SK-N-SH (cell line): Measurements from ENCODE around the gene NCKAP5. TPM values are rescaled to one million over a fixed set of nuclear protein-coding genes. Genes with fewer than 3 reads are reported as not detected.

Experiments
- CTCF ChIA-PET: fragments of 300-600, 350-600 bp; formaldehyde crosslinking; extraction: SDS; loops from one replicate; lab custom pipeline; 2021; lab: Yijun Ruan, JAX
- POLR2A ChIA-PET: fragments of 350-600 bp; sonication (Branson Sonifier 250); formaldehyde crosslinking; extraction: SDS; loops from one replicate; lab custom pipeline; 2020; ENCODE audit warnings: antibody characterized with exemption, inconsistent platforms; lab: Yijun Ruan, JAX
- DNase-seq: peaks from one replicate; pipeline ENCODE4 v3.0.0; 2012
- H2AFZ ChIP-seq: fragments of 200-600 bp; sonication (generic); 2 replicates; pipeline ENCODE4 v1.8.1; 2016; ENCODE audit warnings: antibody characterized with exemption, mild to moderate bottlenecking, low read depth
- H3F3A ChIP-seq: fragments of 200-600 bp; sonication (generic); replicated peaks from 2 replicates; pipeline ENCODE3; 2016; ENCODE audit warnings: antibody characterized with exemption, mild to moderate bottlenecking; ENCODE audit not compliant: insufficient read depth
- H3K27ac ChIP-seq, 2 experiments: fragments of 200-500 bp in 1 of 2; fragments of 200-600 bp in 1 of 2; sonication (Bioruptor generic) in 1 of 2; sonication (generic), shearing (Covaris generic) in 1 of 2; 2 replicates each; pipeline versions ENCODE4 v1.5.1 to v1.6.1; 2014 to 2016; ENCODE audit warnings: low read depth in 2 of 2, inconsistent platforms in 1 of 2, low read length in 1 of 2, mild to moderate bottlenecking in 1 of 2, mixed read lengths in 1 of 2
- H3K27me3 ChIP-seq: fragments of 200-600 bp; sonication (generic), shearing (Covaris generic); 2 replicates; pipeline ENCODE4 v1.6.1; 2016; ENCODE audit warnings: mixed run types; ENCODE audit not compliant: insufficient read depth
- H3K36me3 ChIP-seq, 2 experiments: fragments of 200-500 bp in 1 of 2; fragments of 200-600 bp in 1 of 2; sonication (Bioruptor generic) in 1 of 2; sonication (generic) in 1 of 2; replicated peaks in 1 of 2; 2 replicates each; pipeline versions ENCODE3 to v1.5.1; 2014 to 2016; ENCODE audit warnings: low read length in 1 of 2, mild to moderate bottlenecking in 1 of 2; ENCODE audit not compliant: insufficient read depth in 2 of 2, control insufficient read depth in 1 of 2
- H3K4me1 ChIP-seq, 2 experiments: fragments of 200-500 bp in 1 of 2; fragments of 200-600 bp in 1 of 2; sonication (Bioruptor generic) in 1 of 2; sonication (generic), shearing (Covaris generic) in 1 of 2; 2 replicates each; pipeline versions ENCODE4 v1.5.1 to v1.6.1; 2014 to 2016; ENCODE audit warnings: low read depth in 1 of 2, low read length in 1 of 2, mixed run types in 1 of 2; ENCODE audit not compliant: insufficient read depth in 2 of 2, control insufficient read depth in 1 of 2
- H3K4me2 ChIP-seq: fragments of 200-600 bp; sonication (generic), shearing (Covaris generic); 2 replicates; pipeline ENCODE4 v1.6.1; 2017; ENCODE audit warnings: mixed run types
- H3K4me3 ChIP-seq, 2 experiments: fragments of 200-500 bp in 1 of 2; fragments of 200-600 bp in 1 of 2; sonication (Bioruptor generic) in 1 of 2; sonication (generic), shearing (Covaris generic) in 1 of 2; 2 replicates each; pipeline versions ENCODE4 v1.5.1 to v1.8.1; 2014 to 2016; ENCODE audit warnings: low read depth in 2 of 2, inconsistent platforms in 1 of 2, low read length in 1 of 2, mild to moderate bottlenecking in 1 of 2, mixed read lengths in 1 of 2, moderate library complexity in 1 of 2
- H3K79me2 ChIP-seq: fragments of 200-600 bp; sonication (generic); 2 replicates; pipeline ENCODE4 v1.8.1; 2017; ENCODE audit warnings: mild to moderate bottlenecking; ENCODE audit not compliant: insufficient read depth
- H3K9ac ChIP-seq: fragments of 200-600 bp; sonication (generic); 2 replicates; pipeline ENCODE4 v1.6.1; 2017; ENCODE audit warnings: mixed run types
- H3K9me2 ChIP-seq: fragments of 200-600 bp; sonication (generic); 2 replicates; pipeline ENCODE4 v1.6.1; 2017; ENCODE audit warnings: mixed run types
- H3K9me3 ChIP-seq: fragments of 200-600 bp; sonication (generic); 2 replicates; pipeline ENCODE4 v1.6.1; 2017; ENCODE audit warnings: mixed run types, mild to moderate bottlenecking, moderate library complexity
- H4K20me1 ChIP-seq: fragments of 200-600 bp; sonication (generic); 2 replicates; pipeline ENCODE4 v1.6.1; 2017; ENCODE audit warnings: mild to moderate bottlenecking, mixed run types; ENCODE audit not compliant: insufficient read depth
- CHD2 ChIP-seq: fragments of 150-350 bp; IDR thresholded peaks from 2 replicates; pipeline ENCODE4 v1.6.1; 2018; ENCODE audit warnings: low read length; ENCODE audit not compliant: partially characterized antibody
- CTCF ChIP-seq: fragments of 200-600 bp; sonication (generic); IDR thresholded peaks from 2 replicates; pipeline ENCODE4 v1.6.1; 2017; ENCODE audit warnings: antibody characterized with exemption, mild to moderate bottlenecking, moderate library complexity
- ELF1 ChIP-seq: IDR thresholded peaks from 2 replicates; pipeline ENCODE4 v1.4.0; 2012
- EZH2phosphoT487 ChIP-seq: fragments of 200-600 bp; sonication (generic); IDR thresholded peaks from 2 replicates; pipeline ENCODE4 v1.6.1; 2017; ENCODE audit warnings: low read depth, mixed run types, mild to moderate bottlenecking, antibody characterized with exemption, moderate library complexity, borderline replicate concordance
- FOSL2 ChIP-seq: IDR thresholded peaks from 2 replicates; pipeline ENCODE4 v1.4.0; 2012; ENCODE audit warnings: low read depth, mild to moderate bottlenecking, moderate library complexity, borderline replicate concordance
- GABPA ChIP-seq: IDR thresholded peaks from 2 replicates; pipeline ENCODE4 v1.4.0; 2012; ENCODE audit warnings: low read depth, mild to moderate bottlenecking
- GATA2 ChIP-seq: sonication (generic); formaldehyde crosslinking; IDR thresholded peaks from 2 replicates; pipeline ENCODE4 v1.5.0; 2020; ENCODE audit warnings: mild to moderate bottlenecking, missing genetic modification reagents
- JUND ChIP-seq: IDR thresholded peaks from 2 replicates; pipeline ENCODE4 v1.4.0; 2012
- MEF2A ChIP-seq: IDR thresholded peaks from 2 replicates; pipeline ENCODE4 v1.4.0; 2012; ENCODE audit warnings: low read depth, borderline replicate concordance
- NFIC ChIP-seq: IDR thresholded peaks from 2 replicates; pipeline ENCODE4 v1.4.0; 2012; ENCODE audit warnings: borderline replicate concordance
- PBX3 ChIP-seq: IDR thresholded peaks from 2 replicates; pipeline ENCODE4; 2012
- POLR2AphosphoS5 ChIP-seq: IDR thresholded peaks from 2 replicates; pipeline ENCODE4 v1.6.1; 2012; ENCODE audit warnings: low read depth, low read length
- RFX5 ChIP-seq: IDR thresholded peaks from 2 replicates; pipeline ENCODE4 v1.6.1; 2012; ENCODE audit warnings: mild to moderate bottlenecking, improper control_type of control experiment, low read length
- SIN3A ChIP-seq: IDR thresholded peaks from 2 replicates; pipeline ENCODE4 v1.6.1; 2012; ENCODE audit warnings: low read depth, mild to moderate bottlenecking, low read length, moderate library complexity, borderline replicate concordance
- SMC3 ChIP-seq: IDR thresholded peaks from 2 replicates; pipeline ENCODE4 v1.6.1; 2012; ENCODE audit warnings: low read depth, low read length, improper control_type of control experiment
- TAF1 ChIP-seq: IDR thresholded peaks from 2 replicates; pipeline ENCODE4 v1.6.1; 2012; ENCODE audit warnings: low read depth, mild to moderate bottlenecking, low read length, moderate library complexity, borderline replicate concordance
- TCF12 ChIP-seq: IDR thresholded peaks from 2 replicates; pipeline ENCODE4 v1.4.0; 2012
- USF1 ChIP-seq: IDR thresholded peaks from 2 replicates; pipeline ENCODE4 v1.4.0; 2012; ENCODE audit warnings: low read depth, borderline replicate concordance
- USF2 ChIP-seq: fragments of 150-350 bp; IDR thresholded peaks from 2 replicates; pipeline ENCODE4 v1.6.1; 2017; ENCODE audit warnings: antibody characterized with exemption, low read length, low read depth, borderline replicate concordance
- ZBTB33 ChIP-seq: IDR thresholded peaks from 2 replicates; pipeline ENCODE4 v1.4.0; 2012; ENCODE audit warnings: low read depth, borderline replicate concordance
- WGBS: methylation state at CpG from one replicate; pipeline ENCODE4 v1.1.6; 2017; ENCODE audit warnings: low lambda C conversion rate; 5-methylcytosine and 5-hydroxymethylcytosine counted together
- polyA plus RNA-seq, 3 experiments: library from polyadenylated mRNA; depleted of rRNA; stranded (reverse); fragments of >200 nt; gene quantifications; 2 replicates each; pipeline ENCODE4 v1.2.3, GENCODE V29; 2012
- TF ChIP-seq, protein P1 (sequence below): IDR thresholded peaks from 2 replicates; pipeline ENCODE4 v1.4.0; 2012; ENCODE audit warnings: low read depth

NCKAP5 gene
- polyA plus RNA-seq, 1 of the 3 experiments (the other 2 are of a cell fraction), result 0.02 TPM

- Histone ChIP-seq H3K27me3 (no peaks in the 10 kb centered on the region), H2AFZ (no peak overlapping the region), H3K79me2 (no peaks in the 10 kb centered on the region), H3K4me2 (no peak overlapping the region), H3K9ac (no peak overlapping the region), H3K4me3 (no peak overlapping the region), H4K20me1 (no peaks in the 10 kb centered on the region), H3F3A (no peaks in the 10 kb centered on the region), H3K9me2 (no peaks in the 10 kb centered on the region), H3K36me3 (no peaks in the 10 kb centered on the region), H3K27ac (no peak overlapping the region), H3K4me1 (no peaks in the 10 kb centered on the region), H3K9me3 (peaks cover 4% of the 10 kb centered on the region; the same call in 1 of the 2 replicates)
- no peak for DNase-seq
- CTCF ChIA-PET, result interaction anchor here (0.6 to 2.1 kb wide), 4 partner anchors 15 to 1427 kb away, joined by 3 to 4 read pairs (median 3); no protein-coding TSS in a partner anchor
- 61% methylated on average over 5 of the region's 5 CpGs for WGBS
- POLR2A ChIA-PET, result no interaction called here
- TF ChIP-seq FOSL2, result no peak
- no peak for TF ChIP-seq EZH2phosphoT487
- no peak for TF ChIP-seq USF2
- no peak for TF ChIP-seq RFX5
- no peak for TF ChIP-seq MEF2A
- TF ChIP-seq, protein P1, sequence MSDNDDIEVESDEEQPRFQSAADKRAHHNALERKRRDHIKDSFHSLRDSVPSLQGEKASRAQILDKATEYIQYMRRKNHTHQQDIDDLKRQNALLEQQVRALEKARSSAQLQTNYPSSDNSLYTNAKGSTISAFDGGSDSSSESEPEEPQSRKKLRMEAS, result no peak
- no peak for TF ChIP-seq ELF1
Measured at GRCh38 chr2:133213651-133214050, 354.6 kb downstream of the NCKAP5 start.

DNA sequence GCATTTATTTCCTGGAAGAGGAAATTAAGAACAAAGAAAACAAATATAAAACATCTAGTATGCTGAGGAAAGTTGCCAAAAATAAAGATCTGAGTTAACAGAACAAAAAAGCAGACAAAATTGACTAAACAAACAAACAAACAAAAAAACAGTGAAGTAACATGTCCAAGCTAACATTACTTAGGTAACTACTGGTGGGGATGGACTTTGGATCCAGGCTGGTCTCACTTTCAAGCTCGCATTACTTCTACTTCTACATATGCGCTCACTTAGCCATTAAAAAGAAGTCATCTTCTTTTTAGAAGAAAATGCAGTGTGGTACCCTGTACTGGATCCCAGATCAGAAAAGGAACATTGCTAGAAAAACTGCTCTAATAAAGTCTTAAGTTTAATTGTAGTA lies 358.9 kb downstream of the NCKAP5 start:
- Histone ChIP-seq H3K4me3 (no peak overlapping the region), H3K4me2 (no peak overlapping the region), H3K9me3 (no peaks in the 10 kb centered on the region), H3K4me1 (no peaks in the 10 kb centered on the region), H3K27me3 (no peaks in the 10 kb centered on the region), H3F3A (no peaks in the 10 kb centered on the region), H4K20me1 (no peaks in the 10 kb centered on the region), H3K9me2 (no peaks in the 10 kb centered on the region), H3K36me3 (no peaks in the 10 kb centered on the region), H3K79me2 (no peaks in the 10 kb centered on the region), H3K9ac (no peak overlapping the region), H3K27ac (no peak overlapping the region), H2AFZ (no peak overlapping the region)
- ChIA-PET POLR2A (no interaction called here), CTCF (interaction anchor here (0.9 to 1.4 kb wide), 2 partner anchors 11 to 146 kb away, joined by 3 read pairs; no protein-coding TSS in a partner anchor)
- no peak for DNase-seq
- WGBS, result 93% methylated on average over 2 of the region's 2 CpGs
- TF ChIP-seq POLR2AphosphoS5, result no peak
- no peak for TF ChIP-seq ZBTB33
- TF ChIP-seq USF1, result no peak
- no peak for TF ChIP-seq TAF1
- no peak for TF ChIP-seq TCF12
- TF ChIP-seq ELF1, result no peak
- TF ChIP-seq JUND, result no peak
- TF ChIP-seq NFIC, result no peak
- no peak for TF ChIP-seq USF2
- TF ChIP-seq GATA2, result no peak
- TF ChIP-seq SMC3, result no peak
- no peak for TF ChIP-seq SIN3A
- no peak for TF ChIP-seq GABPA
- no peak for TF ChIP-seq EZH2phosphoT487
- TF ChIP-seq CHD2, result no peak
- TF ChIP-seq MEF2A, result no peak
- no peak for TF ChIP-seq PBX3
- TF ChIP-seq CTCF, result no peak
- no peak for TF ChIP-seq RFX5
